ENCODE measurements around the gene SCP2. TPM values are rescaled to one million over a fixed set of nuclear protein-coding genes. Genes with fewer than 3 reads are reported as not detected.

SCP2 gene
- total RNA-seq, 3 donors from 2014 or later: 47.6 to 67.8 (median 52.2) TPM

DNA sequence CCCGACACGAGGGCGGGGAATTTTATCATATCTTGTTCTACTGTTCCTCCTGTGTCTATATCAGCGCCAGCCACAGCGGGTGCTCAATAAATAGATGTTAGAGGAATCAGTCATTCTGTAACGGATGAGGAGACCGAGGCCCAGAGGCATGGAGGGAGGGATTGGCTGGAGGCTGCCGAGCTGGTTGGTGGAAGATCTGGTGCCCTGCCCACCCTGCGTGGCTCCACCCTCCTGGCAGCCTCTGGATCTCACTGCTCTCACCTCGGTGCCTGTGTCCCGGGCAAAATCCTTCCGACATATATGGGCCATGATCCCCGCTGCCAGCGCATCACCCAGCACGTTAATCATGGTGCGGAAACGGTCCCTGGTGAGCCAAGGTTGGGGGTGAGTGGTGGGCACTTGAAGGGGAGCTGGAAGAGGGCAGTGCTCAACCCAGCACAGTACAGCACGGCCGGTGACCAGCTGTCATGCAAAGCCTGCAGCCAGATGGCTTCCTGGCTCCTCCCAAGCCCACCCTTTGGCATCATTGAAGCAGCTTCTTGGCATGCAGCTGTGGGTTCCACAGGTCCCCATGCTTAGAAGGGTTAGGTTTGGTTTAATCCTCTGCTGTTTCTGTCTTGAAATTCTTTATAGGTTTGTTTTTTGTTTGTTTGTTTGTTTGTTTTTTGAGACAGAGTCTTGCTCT is 161.7 kb downstream of the SCP2 start:
- peaks cover 3% of the 10 kb centered on the region for H3K4me1 Mint-ChIP-seq (ENCODE audit: low read depth)
- ATAC-seq (no peak), DNase-seq (no peak)
- no peaks in the 10 kb centered on the region for H3K27me3 Mint-ChIP-seq (ENCODE audit: low read depth)
- H3K36me3 Mint-ChIP-seq (ENCODE audit: insufficient read depth): no peaks in the 10 kb centered on the region
- no peak overlapping the region for H3K4me3 Mint-ChIP-seq
- no peaks in the 10 kb centered on the region for H3K9me3 Mint-ChIP-seq

DNA sequence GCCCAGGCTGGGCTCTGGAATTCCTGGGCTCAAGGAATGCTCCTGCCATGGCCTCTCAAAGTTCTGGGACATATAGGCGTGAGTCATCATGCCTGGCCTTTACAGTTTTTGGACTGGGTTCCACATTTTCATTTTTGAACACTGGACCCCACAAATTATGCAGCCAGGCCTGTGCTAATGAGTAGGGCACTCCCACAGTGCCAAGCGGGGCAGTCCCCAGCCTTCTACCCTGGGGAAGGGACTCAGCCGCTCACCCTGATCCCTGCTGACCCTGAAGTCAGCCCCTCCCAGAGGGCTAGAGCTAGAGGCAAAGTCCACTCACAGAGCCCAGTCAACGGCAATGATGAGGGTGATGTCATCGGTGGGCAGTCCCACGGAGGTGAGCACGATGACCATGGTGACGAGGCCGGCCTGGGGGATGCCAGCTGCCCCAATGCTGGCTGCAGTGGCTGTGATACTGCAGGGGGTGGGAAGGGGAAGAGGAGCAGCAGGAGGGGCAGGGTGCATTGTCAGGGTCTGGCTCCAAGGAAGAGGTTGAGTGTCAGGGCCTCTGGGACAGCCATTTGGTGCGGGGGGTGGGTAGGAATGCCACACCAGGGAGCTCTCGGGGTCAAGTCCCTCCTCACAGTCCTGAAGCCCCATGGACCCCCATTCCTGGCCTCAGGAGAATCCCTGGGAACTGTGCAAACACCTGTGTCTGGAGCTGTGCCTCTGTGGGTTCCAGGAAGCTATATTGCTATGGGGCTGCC is 162.6 kb downstream of the SCP2 start:
- no peak overlapping the region for H3K4me3 Mint-ChIP-seq
- no peaks in the 10 kb centered on the region for H3K36me3 Mint-ChIP-seq (ENCODE audit: insufficient read depth)
- DNase-seq (no peak), ATAC-seq (no peak)
- no peaks in the 10 kb centered on the region for H3K9me3 Mint-ChIP-seq
- H3K4me1 Mint-ChIP-seq (ENCODE audit: low read depth): no peaks in the 10 kb centered on the region
- no peaks in the 10 kb centered on the region for H3K27me3 Mint-ChIP-seq (ENCODE audit: low read depth)

DNA sequence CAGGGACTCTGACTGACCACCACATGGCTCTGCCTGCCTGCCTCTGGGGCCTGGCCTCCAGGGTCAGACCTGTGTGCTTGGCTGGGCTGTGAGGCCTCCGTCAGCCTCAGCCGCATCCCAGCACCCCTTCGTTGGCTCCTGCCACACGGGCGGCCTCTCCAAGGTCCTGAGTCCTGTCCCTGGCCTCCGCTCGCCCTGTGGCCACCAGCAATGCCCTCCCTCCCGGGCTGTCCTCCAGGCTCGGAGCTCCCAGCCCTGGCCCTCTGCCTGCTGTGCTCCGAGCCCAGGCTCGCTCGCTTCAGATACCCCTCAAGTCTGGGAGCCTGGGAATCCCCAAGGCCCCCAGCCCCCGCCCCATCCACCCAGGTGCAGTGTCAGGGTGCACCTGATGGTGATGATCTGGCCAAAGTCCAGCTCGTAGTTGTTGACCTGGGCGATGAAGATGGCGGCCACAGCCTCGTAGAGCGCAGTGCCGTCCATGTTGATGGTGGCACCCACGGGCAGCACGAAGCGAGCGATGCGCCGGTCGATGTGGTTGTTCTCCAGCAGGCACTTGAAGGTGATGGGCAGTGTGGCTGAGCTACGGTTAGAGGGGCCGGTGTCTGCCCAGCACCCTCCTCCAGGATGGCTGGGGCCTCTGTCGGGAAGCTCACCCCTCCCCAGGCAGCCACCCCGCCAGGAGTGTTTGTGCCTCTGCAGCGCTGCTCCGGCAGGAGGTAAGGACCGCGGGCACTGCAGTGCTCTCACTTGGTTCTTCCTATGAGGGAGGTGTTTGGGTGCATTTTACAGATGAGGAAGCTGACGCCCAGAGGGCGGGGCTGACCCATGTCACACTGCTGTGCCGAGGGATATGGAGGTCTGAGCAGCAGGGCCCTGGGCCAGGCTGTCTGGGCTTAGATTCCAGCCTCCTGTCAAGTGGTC is 163.4 kb downstream of the SCP2 start:
- ATAC-seq (no peak), DNase-seq (no peak)
- no peak overlapping the region for H3K4me3 Mint-ChIP-seq
- H3K4me1 Mint-ChIP-seq (ENCODE audit: low read depth): no peaks in the 10 kb centered on the region
- no peaks in the 10 kb centered on the region for H3K9me3 Mint-ChIP-seq
- no peaks in the 10 kb centered on the region for H3K27me3 Mint-ChIP-seq (ENCODE audit: low read depth)
- H3K36me3 Mint-ChIP-seq (ENCODE audit: insufficient read depth): no peaks in the 10 kb centered on the region

DNA sequence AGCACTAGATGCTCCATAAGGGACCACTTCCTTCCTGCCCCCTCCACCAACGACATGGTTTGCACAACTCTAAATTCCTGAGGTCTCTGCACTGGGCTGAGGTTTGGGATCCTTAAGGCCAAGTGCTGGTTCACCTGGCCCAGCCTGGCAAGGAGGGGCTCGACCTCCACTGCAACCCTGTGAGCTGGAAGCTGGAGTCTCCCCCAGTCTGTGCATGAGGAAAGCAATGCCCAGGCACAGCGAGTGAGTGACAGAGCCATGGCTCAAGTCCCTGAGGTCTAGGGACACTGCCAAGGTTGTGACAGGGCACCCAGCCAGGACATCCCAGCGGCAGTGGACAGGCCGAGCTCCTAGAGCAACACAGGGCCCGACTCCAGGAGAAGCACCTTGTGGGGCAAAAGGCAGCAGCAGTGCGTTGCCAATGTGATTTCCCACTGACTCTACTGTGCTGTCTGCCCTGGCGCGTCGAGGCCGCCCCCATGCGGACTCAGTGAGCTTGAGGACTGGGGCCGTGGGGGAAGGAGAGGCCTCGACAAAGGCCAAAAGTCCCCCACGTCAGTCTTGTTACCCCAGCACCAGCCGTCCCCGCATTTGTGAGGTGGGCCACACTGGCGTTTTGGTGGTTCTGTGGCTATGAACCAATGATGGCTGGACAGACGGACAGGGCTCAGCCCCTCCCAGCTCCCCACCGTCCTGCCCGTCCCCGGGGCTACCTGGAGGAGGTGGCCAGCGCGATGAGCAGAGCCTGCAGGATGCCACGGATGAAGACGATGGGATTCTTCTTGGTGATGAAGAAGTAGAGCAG is 165.0 kb downstream of the SCP2 start:
- Mint-ChIP-seq H3K4me1 (ENCODE audit: low read depth) (no peaks in the 10 kb centered on the region), H3K27me3 (ENCODE audit: low read depth) (no peaks in the 10 kb centered on the region), H3K4me3 (no peak overlapping the region), H3K36me3 (ENCODE audit: insufficient read depth) (no peaks in the 10 kb centered on the region), H3K9me3 (no peaks in the 10 kb centered on the region)
- ATAC-seq: no peak
- no peak for DNase-seq

DNA sequence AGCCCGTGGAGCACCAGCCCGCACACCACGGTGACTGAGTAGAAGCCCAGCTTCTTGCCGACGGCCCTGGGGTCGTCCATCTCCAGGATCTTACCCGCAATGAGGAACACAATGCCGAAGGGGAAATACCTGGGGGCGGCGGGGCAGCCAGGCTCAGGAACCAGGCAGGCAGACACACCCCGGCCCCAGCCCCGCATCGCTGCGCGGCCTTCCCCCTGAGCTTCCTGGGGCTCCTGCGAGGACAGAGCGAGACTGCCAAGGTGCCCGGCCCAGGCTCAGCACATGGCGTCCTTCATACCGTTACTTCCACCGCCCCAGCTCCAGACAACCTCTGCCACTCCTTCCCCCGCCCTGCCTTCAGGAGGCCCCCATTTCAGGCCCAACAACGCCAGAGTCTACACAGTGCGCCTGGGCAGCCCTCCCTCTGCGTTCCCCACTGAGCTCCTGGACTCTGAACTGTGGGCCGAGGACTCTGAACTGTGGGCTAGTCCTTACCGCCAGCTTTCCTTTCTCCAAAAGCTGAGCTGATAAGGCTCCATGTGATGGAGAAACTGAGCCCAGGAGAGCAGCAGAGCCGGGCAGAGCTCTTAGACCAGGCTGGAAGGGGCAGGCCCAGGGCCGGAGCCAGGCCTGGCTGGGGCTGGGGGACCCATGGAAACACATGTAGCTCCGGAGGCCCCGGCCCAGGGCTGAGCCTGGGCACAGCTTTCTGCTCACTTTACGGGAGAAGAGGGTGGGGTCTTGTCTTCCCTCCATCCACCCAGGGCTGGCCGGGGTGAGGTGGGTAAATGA is 165.8 kb downstream of the SCP2 start:
- DNase-seq: no peak
- Mint-ChIP-seq H3K4me3 (no peak overlapping the region), H3K36me3 (ENCODE audit: insufficient read depth) (no peaks in the 10 kb centered on the region), H3K27me3 (ENCODE audit: low read depth) (no peaks in the 10 kb centered on the region), H3K4me1 (ENCODE audit: low read depth) (no peaks in the 10 kb centered on the region), H3K9me3 (no peaks in the 10 kb centered on the region)
- no peak for ATAC-seq

DNA sequence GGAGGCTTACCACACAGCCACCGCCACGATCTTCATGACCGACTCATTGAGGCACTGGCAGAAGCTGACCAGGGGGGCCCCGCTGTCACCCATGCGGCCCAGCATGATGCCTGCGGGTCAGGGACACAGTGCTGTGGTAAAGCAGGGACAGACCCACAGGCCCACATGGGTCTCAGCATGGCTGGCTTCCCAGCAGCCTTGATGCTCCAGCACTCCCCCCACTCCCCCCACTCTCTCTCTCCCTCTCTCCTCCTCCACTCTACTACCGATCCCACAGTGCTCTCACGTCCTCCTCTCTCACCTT is 166.3 kb downstream of the SCP2 start:
- ATAC-seq: no peak
- no peaks in the 10 kb centered on the region for H3K36me3 Mint-ChIP-seq (ENCODE audit: insufficient read depth)
- H3K4me1 Mint-ChIP-seq (ENCODE audit: low read depth): no peaks in the 10 kb centered on the region
- H3K4me3 Mint-ChIP-seq: no peak overlapping the region
- no peaks in the 10 kb centered on the region for H3K9me3 Mint-ChIP-seq
- DNase-seq: no peak
- no peaks in the 10 kb centered on the region for H3K27me3 Mint-ChIP-seq (ENCODE audit: low read depth)

DNA sequence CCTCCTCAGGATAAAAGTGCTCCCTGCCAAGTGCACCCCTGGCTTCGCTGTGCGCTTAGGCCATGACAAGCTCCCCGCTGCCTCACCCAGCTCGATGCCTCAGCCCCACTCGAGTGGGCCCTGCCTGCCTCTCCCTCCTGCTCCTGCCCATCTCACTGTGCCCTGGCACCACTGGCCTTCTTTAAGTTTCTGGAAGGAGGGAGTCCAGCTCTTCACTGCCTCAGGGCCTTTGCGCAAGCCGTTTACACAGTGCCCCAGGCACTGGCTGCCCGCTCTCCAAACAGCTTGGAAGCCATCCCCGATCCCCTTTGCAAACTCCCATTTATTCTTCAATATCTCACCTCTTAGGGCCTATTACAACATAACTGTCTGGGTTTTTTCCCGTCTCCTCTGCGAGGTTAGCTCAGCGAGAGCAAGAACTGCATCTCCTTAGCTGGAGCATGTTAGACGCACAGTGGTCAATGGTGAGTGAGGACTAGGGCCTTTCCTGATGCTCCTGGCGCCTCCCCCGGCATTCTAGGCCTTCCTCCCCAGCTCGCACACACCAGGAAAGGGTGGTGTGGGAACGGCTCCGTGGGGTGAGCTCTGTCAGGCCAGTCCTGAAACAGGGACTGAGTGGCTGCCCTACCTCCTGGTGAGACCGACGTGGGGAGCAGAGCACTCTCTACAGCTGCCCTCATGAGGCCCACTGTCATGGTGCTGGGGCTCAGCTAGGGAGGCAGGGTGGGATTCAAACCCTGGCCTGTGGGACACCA is 166.9 kb downstream of the SCP2 start:
- no peaks in the 10 kb centered on the region for H3K4me1 Mint-ChIP-seq (ENCODE audit: low read depth)
- no peaks in the 10 kb centered on the region for H3K9me3 Mint-ChIP-seq
- H3K27me3 Mint-ChIP-seq (ENCODE audit: low read depth): no peaks in the 10 kb centered on the region
- H3K36me3 Mint-ChIP-seq (ENCODE audit: insufficient read depth): no peaks in the 10 kb centered on the region
- DNase-seq (no peak), ATAC-seq (no peak)
- H3K4me3 Mint-ChIP-seq: no peak overlapping the region

DNA sequence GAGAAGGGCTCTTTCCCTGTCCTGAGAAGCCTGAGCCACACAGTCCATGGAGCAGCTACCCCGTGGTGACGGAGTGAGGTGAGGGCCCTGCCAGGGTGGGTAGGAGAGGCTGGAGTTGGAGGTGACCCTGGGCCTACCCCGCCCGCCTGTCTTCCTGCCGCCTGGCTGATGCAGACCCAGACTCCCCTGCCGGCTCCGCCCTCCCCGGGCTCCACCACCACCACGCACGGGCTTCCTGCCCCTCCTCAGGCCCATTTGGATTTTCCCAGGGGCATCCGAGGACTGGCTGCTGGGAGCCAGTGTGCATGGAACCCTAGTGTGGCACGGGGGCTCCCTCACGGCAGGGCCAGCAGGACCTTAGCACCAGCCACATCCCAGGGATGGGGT is 167.4 kb downstream of the SCP2 start:
- ATAC-seq: no peak

More for the DNA sequence above, 167.4 kb downstream of the SCP2 start:
- no peaks in the 10 kb centered on the region for H3K27me3 Mint-ChIP-seq (ENCODE audit: low read depth)
- no peak for DNase-seq
- H3K9me3 Mint-ChIP-seq: no peaks in the 10 kb centered on the region
- no peak overlapping the region for H3K4me3 Mint-ChIP-seq
- H3K4me1 Mint-ChIP-seq (ENCODE audit: low read depth): no peaks in the 10 kb centered on the region
- no peaks in the 10 kb centered on the region for H3K36me3 Mint-ChIP-seq (ENCODE audit: insufficient read depth)

Other genes with a start within 250 kb of the SCP2 start
- 10 to 100 TPM; 35.3 to 45.1 (median 44.0) TPM for gene COA7, start 228.9 kb upstream of the SCP2 start, total RNA-seq
- gene ZYG11B, start 200.8 kb upstream of the SCP2 start, total RNA-seq: 1 to 10 TPM; 7.7 to 9.2 (median 7.7) TPM
- under 1 TPM; 0.08 to 0.13 (median 0.13) TPM for gene ZYG11A, start 84.5 kb upstream of the SCP2 start, total RNA-seq
- 10 to 100 TPM; 25.4 to 27.2 (median 25.9) TPM for gene ECHDC2, start 5.5 kb upstream of the SCP2 start, total RNA-seq
- gene PODN, start 134.9 kb downstream of the SCP2 start, total RNA-seq: under 1 TPM in 2 of 3 donors, not detected in 1; 0.11 to 0.23 TPM
- gene SLC1A7, start 215.4 kb downstream of the SCP2 start, total RNA-seq: not detected